GM13977 (cell line): ENCODE data around the gene AGBL1.
"Not testable (repeated sequence)": the region's sequence is repeated elsewhere in the genome, so short reads cannot be mapped to it uniquely, and the experiment has no call there.

Source experiments
- DNase-seq: peaks from one replicate; pipeline ENCODE4 v3.0.0; 2012; ENCODE audit warnings: low spot score
- CTCF ChIP-seq: IDR thresholded peaks from 2 replicates; pipeline ENCODE4 v1.5.1; 2012; ENCODE audit warnings: mild to moderate bottlenecking, control low read depth; ENCODE audit not compliant: insufficient read depth; ENCODE audit errors: extremely low read depth, missing control alignments
- in situ Hi-C: fragments of 300-500 bp; cut with MboI; formaldehyde crosslinking; loops from one replicate; pipeline ENCODE4 v1.12.0; 2022; ENCODE audit warnings: low sequenced_read_pairs, low pct_unique_long_range_greater_than_20kb, mixed read lengths, inconsistent platforms; ENCODE audit not compliant: unreplicated experiment

AGBL1 gene

GRCh38 chr15:86432861-86433260 lies 353.2 kb downstream of the AGBL1 start:
- no peak for TF ChIP-seq CTCF
- in situ Hi-C loops: no loop called here
- DNase-seq: no peak

GRCh38 chr15:86433983-86434382 lies 354.3 kb downstream of the AGBL1 start:
- TF ChIP-seq CTCF: no peak
- in situ Hi-C loops: no loop called here
- no peak for DNase-seq

GRCh38 chr15:86439614-86440013 lies 359.9 kb downstream of the AGBL1 start:
- no peak for DNase-seq
- in situ Hi-C loops: no loop called here
- TF ChIP-seq CTCF: no peak

- DNase-seq: no peak
- in situ Hi-C loops: no loop called here
- TF ChIP-seq CTCF: no peak
Observed at GRCh38 chr15:86444527-86444926, 364.9 kb downstream of the AGBL1 start.

GRCh38 chr15:86445579-86446252 lies 366.0 kb downstream of the AGBL1 start:
- TF ChIP-seq CTCF: no peak
- DNase-seq: no peak
- in situ Hi-C loops: no loop called here

- in situ Hi-C loops: no loop called here
- no peak for DNase-seq
- no peak for TF ChIP-seq CTCF
Observed at GRCh38 chr15:86446253-86446640, 366.6 kb downstream of the AGBL1 start.

- DNase-seq, in situ Hi-C loops: not testable (repeated sequence)
Observed at GRCh38 chr15:86465470-86466039, 385.9 kb downstream of the AGBL1 start.
